RPMI7951 (cell line): ENCODE results near the gene VTI1A. TPM values are rescaled to one million over a fixed set of nuclear protein-coding genes. Genes with fewer than 3 reads are reported as not detected.

Source experiments
- DNase-seq: peaks from one replicate; pipeline ENCODE4 v3.0.0-alpha.2; 2012; ENCODE audit warnings: low read depth
- total RNA-seq: library from RNA; depleted of rRNA; stranded (reverse); fragments of >200 nt; shearing (Covaris generic); gene quantifications from 2 replicates; pipeline ENCODE4 v1.2.3, GENCODE V29; 2014

VTI1A gene
- total RNA-seq, 1 experiment from 2014 or later: 22.9 TPM

GRCh38 chr10:112755446-112756234 lies 308.6 kb downstream of the VTI1A start:
- DNase-seq: peak; percentile 15

- DNase-seq: no peak
Measured at GRCh38 chr10:112756235-112756527, 309.2 kb downstream of the VTI1A start.

- no peak for DNase-seq
Measured at GRCh38 chr10:112758961-112759360, 311.9 kb downstream of the VTI1A start.

- DNase-seq: no peak
Measured at GRCh38 chr10:112759496-112759895, 312.5 kb downstream of the VTI1A start.

GRCh38 chr10:112761256-112761655 lies 314.2 kb downstream of the VTI1A start:
- no peak for DNase-seq

GRCh38 chr10:112763916-112764520 lies 317.0 kb downstream of the VTI1A start:
- DNase-seq: peak; percentile 90

- DNase-seq: no peak
Measured at GRCh38 chr10:112765717-112766235, 318.8 kb downstream of the VTI1A start.

GRCh38 chr10:112766636-112767035 lies 319.6 kb downstream of the VTI1A start:
- DNase-seq: no peak

- no peak for DNase-seq
Measured at GRCh38 chr10:112767156-112767555, 320.1 kb downstream of the VTI1A start.

- DNase-seq: no peak
Measured at GRCh38 chr10:112768121-112768520, 321.1 kb downstream of the VTI1A start.

- no peak for DNase-seq
Measured at GRCh38 chr10:112769081-112769480, 322.1 kb downstream of the VTI1A start.

- no peak for DNase-seq
Measured at GRCh38 chr10:112769611-112770370, 322.8 kb downstream of the VTI1A start.

- no peak for DNase-seq
Measured at GRCh38 chr10:112771733-112772132, 324.7 kb downstream of the VTI1A start.

GRCh38 chr10:112773783-112774182 lies 326.8 kb downstream of the VTI1A start:
- no peak for DNase-seq

- DNase-seq: no peak
Measured at GRCh38 chr10:112774210-112774609, 327.2 kb downstream of the VTI1A start.

- DNase-seq: no peak
Measured at GRCh38 chr10:112774798-112775197, 327.8 kb downstream of the VTI1A start.

GRCh38 chr10:112775381-112775780 lies 328.4 kb downstream of the VTI1A start:
- no peak for DNase-seq

- DNase-seq: no peak
Measured at GRCh38 chr10:112775892-112776674, 329.1 kb downstream of the VTI1A start.

- DNase-seq: no peak
Measured at GRCh38 chr10:112778579-112778978, 331.6 kb downstream of the VTI1A start.

- DNase-seq: no peak
Measured at GRCh38 chr10:112779025-112779770, 332.2 kb downstream of the VTI1A start.
